Adrenal gland (tissue), 5 donors: ENCODE results near the gene JAML.

Experiments used
- CTCF ChIP-seq, 6 experiments: fragments of 450-650 bp in 4 of 6; fragments of 200-600 bp in 2 of 6; sonication (generic) in 1 of 6; IDR thresholded peaks; 1 replicate in 5 of 6; 2 replicates in 1 of 6; pipeline versions ENCODE4 v1.5.1 to v1.8.0; 2016 to 2021; ENCODE audit warnings: antibody characterized with exemption in 6 of 6, mild to moderate bottlenecking in 2 of 6, moderate library complexity in 1 of 6
- POLR2A ChIP-seq, 2 donors: fragments of 450-650 bp; IDR thresholded peaks; one replicate each; pipeline ENCODE4 v1.6.1; 2017; ENCODE audit warnings: antibody characterized with exemption in 2 of 2, mild to moderate bottlenecking in 2 of 2, moderate library complexity in 1 of 2
- donor health status: DM: no; HTN: no; CAD: no.

- TF ChIP-seq CTCF (IDR thresholded peaks at IDR 0.05): no peak
- no peak for TF ChIP-seq POLR2A (IDR thresholded peaks at IDR 0.05)
Observed at GRCh38 chr11:118154641-118155040, 70.2 kb downstream of the JAML start.
